ENCODE results near the gene CHRNB2.

GRCh38 chr1:154575147-154575927 lies 7.8 kb downstream of the CHRNB2 start:
- TF ChIP-seq POLR2A (IDR thresholded peaks at IDR 0.05): no peak
- TF ChIP-seq, protein P1, sequence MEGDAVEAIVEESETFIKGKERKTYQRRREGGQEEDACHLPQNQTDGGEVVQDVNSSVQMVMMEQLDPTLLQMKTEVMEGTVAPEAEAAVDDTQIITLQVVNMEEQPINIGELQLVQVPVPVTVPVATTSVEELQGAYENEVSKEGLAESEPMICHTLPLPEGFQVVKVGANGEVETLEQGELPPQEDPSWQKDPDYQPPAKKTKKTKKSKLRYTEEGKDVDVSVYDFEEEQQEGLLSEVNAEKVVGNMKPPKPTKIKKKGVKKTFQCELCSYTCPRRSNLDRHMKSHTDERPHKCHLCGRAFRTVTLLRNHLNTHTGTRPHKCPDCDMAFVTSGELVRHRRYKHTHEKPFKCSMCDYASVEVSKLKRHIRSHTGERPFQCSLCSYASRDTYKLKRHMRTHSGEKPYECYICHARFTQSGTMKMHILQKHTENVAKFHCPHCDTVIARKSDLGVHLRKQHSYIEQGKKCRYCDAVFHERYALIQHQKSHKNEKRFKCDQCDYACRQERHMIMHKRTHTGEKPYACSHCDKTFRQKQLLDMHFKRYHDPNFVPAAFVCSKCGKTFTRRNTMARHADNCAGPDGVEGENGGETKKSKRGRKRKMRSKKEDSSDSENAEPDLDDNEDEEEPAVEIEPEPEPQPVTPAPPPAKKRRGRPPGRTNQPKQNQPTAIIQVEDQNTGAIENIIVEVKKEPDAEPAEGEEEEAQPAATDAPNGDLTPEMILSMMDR (IDR thresholded peaks at IDR 0.05): no peak
